GF-D8 (cell line): ENCODE measurements around the gene HOXC10.

Experiments used
- DNase-seq: peaks from one replicate; lab custom pipeline; 2025; lab: John Stamatoyannopoulos, UW

Gene HOXC10

DNA sequence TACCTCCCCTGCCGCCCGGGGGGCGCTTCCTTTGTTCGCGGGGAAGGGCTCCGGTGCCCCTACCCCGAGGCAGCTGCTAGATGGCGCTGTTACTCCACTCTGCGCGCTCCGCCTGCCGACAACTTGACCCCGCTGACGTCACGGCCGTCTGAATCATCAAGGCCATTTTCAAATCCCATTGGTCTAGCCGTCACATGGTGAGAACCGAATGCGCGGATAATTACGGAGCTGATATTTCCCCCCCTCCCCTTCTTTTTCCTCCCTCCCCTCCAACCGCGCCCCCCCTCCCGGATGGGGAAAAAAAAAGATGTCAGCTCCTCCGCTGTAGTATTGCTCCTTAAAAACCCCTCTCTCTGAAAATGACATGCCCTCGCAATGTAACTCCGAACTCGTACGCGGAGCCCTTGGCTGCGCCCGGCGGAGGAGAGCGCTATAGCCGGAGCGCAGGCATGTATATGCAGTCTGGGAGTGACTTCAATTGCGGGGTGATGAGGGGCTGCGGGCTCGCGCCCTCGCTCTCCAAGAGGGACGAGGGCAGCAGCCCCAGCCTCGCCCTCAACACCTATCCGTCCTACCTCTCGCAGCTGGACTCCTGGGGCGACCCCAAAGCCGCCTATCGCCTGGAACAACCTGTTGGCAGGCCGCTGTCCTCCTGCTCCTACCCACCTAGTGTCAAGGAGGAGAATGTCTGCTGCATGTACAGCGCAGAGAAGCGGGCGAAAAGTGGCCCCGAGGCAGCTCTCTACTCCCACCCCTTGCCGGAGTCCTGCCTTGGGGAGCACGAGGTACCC lies at the start of gene HOXC10:
HOXC10 (plus strand) TSS at position 246 of the 791 bp plus-strand sequence; CDS start at position 360, 114 bp downstream.
- no peak for DNase-seq

DNA sequence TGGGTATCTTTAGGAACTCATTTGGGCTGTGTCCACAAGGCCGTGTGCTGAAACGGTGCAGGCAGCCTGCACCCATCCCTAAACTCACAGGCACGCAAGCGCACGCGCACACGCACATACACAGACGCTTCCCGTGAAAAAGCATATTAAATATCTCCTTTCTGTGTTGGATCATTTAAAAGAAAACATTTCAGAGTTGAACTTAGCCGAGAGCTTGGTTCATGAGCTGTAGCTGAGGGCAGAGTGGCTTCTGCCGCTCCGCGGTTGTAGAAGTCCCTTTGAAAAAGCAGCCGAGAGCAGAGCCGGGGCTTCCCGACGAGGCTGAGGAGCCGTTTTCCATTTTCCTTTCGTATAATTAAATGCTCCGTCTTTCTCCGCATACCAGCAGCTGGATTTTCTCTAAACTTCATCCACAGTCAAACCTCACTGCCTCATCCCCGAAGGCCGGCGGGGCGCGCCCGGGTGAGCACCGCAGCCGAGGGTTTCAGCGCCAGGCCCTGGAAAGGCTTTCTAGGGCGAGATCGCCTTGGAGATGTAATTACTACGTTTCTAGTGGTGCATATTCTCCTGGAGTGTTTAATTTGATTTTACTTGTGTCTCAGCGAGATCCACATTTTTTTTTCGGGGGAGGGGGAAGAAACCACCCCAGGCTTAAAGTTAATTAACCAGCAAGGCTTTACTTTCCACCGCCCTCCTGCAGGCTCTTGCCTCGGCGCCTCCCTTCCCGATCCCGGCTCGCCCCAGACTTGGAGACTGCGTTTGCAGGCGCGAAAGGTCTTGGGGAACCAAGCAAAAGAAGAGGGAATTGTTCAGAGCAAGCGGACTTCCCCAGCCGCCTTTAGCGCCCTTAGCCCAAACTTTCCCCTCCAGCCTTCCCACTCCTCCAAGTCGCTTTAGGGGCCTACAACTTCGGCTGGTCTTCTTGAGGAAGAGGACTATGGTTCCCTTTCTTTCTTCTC lies 49.3 kb upstream of the HOXC10 start:
- no peak for DNase-seq

DNA sequence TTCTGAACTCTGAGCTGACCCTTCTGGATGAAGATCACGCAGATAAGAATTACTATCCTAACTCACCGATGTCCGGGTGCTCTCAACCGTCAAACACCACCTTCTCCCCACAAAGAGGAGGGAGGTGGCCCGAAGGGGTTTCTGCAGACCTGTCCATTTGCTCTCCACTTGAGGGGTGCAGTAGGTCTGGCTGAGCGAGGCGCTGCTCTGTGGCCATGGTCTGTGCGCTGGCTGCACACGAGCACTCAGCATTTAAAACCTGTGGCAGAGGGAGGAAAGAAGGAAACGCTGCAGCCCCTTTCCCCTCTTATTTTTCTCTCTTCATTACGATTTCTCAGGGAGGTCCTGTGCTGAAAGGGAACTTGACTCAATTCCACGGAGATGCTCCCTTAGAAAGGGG lies 47.8 kb upstream of the HOXC10 start:
- no peak for DNase-seq

GRCh38 chr12:53937596-53938325 lies 47.2 kb upstream of the HOXC10 start:
- no peak for DNase-seq

DNA sequence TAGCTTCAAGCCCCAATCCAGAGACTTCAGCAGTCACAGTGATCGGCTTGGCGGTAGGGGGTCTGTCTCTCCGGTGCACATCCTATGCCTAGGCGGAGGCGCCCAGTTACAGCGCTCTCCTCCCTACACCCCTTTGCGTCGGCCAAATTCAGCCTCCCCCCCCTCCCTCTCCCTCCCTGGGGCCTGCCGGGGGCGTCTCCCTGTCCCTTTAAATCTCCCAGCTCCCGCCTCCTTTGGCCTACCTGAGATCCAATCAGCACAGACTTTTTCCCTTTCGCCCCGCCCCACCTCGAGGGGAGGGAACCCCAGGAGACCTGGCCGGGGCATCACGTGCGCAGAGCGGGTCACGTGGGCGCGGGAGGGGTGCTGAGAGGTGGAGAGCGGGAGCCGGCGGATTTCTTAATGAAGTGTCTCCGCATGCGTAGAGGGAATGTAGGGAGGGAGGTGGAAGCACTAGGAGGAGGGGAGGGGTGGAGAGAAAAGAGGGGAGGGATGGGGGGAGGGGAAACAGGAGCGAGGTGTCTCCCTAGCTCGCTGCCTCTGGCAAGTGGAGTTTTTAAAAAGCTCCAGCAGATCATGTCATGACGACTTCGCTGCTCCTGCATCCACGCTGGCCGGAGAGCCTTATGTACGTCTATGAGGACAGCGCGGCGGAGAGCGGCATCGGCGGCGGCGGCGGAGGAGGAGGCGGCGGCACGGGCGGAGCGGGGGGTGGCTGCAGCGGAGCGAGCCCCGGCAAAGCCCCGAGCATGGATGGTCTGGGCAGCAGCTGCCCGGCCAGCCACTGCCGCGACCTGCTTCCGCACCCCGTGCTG lies 46.4 kb upstream of the HOXC10 start, which contains the start of gene HOXC13:
HOXC13 (plus strand) TSS at position 506 of the 815 bp plus-strand sequence; CDS start at position 582, 76 bp downstream.
- DNase-seq, result no peak

DNA sequence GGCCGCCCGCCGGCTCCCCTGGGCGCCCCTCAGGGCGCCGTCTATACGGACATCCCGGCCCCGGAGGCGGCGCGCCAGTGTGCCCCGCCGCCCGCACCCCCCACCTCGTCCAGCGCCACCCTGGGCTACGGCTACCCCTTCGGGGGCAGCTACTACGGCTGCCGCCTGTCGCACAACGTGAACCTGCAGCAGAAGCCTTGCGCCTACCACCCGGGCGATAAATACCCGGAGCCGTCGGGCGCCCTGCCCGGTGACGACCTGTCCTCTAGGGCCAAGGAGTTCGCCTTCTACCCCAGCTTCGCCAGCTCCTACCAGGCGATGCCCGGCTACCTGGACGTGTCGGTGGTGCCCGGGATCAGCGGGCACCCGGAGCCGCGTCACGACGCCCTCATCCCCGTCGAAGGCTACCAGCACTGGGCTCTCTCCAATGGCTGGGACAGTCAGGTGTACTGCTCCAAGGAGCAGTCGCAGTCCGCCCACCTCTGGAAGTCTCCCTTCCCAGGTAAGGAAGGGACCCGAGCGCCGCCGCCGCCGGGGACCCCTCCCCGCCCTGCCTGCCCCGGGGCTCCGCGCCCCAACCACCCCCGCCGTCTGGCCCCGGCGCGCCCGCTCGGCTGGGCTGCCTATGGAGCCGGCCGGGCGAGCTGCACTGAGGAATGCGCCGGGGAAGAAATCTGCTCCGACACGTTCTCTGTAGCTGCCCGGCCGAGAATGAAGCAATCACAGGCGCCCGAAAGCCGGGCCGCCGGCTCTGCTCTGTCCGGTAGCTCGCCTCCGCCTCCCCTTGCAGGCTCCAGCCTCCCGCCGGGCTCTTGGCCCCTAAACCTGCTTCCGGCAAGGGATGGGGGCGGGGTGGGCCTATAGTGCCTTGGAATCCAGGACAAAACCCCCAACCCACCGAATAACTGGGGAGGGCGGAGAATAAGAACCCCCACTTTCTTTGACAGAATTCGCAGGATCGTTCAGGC lies 45.5 kb upstream of the HOXC10 start:
- DNase-seq, result no peak

DNA sequence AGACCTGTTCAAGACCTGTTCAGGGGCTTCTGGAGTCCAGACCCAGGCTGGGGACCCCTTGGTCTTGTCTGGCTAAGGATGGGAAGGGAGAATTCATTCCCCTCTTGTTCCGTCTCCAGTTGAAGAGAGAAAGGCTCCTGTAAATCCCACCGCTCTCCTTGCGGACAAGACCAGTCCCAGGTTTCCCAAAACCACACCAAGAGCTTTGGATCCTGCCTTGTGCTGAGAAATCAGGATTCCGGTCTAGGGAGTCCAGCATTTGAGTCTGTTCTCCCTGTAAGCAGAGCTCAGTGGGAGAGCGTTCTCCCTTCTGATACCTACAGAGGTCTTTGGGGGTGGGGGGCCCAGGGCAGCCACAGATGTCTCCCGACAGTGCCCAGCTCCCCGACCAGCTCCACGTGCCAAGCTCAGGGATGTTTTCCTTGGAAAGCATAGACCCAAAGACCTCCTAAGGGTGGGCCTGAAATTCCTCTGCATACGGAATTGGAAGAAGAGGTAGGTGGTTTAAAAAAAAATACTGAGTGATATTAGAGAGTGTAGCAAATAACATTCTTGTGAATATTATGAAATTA lies 44.4 kb upstream of the HOXC10 start:
- no peak for DNase-seq

DNA sequence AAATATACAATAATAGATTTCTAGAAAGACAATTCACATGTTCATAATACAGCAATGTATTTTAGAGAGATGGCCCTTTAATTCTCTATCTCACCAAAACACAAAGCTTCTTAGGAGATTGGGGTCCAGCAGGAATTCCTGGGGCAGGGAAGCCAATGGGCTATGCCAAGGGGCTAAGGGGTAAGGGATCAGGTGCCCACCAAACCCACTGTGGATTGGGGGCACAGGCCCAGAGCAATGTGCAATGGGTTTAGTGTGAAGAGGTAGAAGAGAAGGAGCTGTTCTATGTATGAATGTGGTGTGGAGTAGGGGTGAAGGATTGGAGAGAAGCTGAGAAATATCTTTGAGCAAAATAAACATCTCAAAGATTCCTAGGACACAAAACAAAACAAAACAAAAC lies 43.8 kb upstream of the HOXC10 start:
- DNase-seq, result no peak

DNA sequence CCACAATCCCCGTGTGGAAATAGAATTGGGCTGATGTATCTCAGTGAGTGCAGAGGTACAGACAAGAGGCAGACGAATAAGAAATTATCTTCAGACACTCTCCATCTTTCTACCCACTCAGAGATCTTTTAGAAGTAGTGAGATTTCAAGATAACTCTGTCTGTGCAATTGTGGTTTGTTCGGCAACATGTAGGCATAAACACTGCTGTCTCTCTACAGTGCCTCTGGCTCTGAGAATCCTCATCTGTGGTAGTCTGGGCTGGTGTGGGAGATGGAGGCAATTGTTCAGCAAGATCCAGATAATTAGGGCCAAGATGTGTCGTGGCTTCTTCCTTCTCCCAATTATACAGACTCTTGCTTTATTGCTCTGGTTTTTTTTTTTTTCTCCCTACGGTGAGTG lies 43.2 kb upstream of the HOXC10 start:
- no peak for DNase-seq

DNA sequence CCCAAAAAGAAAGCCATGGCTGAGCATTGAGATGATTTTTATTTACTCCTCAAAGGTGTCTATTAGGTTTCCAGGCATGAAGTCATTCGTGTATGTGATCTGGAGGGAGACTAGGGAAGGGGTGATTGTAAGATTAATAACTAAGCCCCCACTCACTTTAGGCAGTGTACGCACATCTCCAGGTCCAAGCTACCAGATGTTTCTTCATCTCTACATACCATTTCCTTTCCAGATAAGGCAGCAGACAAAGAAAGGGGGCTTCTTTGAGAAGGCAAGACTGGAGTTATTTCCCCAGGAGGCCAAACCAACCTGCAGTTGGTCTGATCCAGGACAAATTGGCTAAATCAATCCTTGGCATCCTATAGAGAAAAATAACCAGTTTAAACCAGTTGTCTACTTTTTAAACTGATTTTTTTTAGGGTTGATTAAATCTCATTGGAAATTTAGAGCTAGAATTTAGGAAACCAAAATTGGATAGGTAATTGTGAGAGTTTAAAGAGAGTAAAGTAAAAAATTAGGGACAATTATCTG lies 42.4 kb upstream of the HOXC10 start:
- DNase-seq, result no peak

DNA sequence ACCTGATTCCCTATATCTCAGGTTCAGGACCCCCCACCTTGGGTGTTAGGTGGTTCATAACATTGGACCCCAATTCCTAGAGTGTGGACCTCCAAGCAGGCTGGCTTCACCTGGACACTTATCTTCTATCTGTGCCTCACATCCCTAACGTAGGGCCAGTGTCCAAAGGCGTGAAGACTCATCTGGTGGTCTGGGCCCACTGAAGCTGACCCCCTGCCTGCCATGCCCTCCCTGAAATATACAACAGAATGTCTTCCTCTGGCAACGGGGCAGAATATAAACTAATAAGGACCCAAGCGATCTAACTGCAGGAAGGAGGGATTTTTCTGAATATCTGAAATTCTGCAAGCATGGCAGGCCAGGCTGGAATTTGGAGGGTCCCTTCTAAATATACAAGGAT lies 40.7 kb upstream of the HOXC10 start:
- DNase-seq, result no peak

- DNase-seq, result no peak
Measured at GRCh38 chr12:53944907-53945847, 39.8 kb upstream of the HOXC10 start.

DNA sequence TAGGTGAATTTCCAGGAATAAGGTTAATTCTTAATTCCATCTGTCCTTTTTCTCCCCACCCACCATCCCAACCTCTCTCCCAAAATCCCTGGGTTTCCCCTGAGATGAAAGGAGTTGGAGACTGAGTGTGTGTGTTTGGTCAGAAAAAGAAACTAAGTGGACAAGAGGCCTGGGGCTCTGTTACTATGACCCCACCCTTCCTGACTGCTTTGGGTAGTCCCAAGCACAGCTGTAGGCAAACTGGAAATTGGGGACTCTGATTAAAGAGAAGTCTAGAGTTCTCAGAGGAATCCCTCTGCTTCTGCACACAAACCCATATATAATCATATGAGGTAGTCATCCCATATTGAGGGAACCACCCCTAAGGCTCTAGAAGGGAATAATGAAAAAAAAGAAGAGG lies 37.2 kb upstream of the HOXC10 start:
- DNase-seq, result no peak

DNA sequence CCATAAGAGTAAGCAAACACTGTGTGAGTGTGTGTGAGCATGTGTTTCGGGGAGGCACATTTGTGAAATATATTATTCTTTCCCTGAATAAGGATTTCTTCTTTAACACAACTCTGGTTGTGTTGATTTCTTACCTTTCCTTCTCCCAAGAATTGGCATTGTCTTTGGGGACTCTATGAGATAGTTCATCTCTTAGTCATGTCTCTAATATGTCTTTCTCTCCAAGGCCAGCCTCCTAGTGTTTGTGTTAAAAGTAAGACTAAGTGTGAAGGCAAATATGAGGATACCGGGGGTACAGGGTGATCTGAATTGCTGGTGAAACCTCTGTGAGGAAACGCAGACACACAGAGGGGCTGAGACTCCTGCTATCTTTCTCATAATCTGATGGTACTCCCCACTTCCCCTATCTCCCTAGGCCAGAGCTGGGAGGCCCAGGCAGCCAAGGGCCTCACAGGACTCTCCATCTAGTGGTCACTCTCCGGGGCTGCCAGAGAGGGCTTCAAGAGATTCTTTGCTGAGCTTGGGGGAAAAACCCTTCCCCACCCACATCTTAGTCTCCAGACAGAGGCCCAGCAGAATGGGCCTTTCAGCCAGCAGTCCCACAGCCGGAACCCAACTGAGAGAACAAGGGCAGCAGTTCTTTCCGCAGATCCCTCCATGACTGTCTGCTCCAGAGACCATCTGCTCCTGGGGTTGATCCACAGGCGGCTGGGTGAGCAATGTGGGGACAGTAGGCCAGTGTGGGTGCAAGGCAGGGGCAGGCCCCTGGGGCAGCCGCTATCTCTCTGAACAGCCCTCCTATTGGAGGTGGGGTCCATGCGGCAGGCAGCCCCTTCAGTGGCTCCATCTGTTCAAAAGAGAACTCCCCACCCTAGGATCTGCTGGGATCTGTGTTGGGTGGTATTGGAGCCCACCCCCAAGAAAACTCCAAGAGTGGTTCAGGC lies 36.0 kb upstream of the HOXC10 start:
- no peak for DNase-seq

GRCh38 chr12:53949631-53950436 lies 35.1 kb upstream of the HOXC10 start:
- no peak for DNase-seq

DNA sequence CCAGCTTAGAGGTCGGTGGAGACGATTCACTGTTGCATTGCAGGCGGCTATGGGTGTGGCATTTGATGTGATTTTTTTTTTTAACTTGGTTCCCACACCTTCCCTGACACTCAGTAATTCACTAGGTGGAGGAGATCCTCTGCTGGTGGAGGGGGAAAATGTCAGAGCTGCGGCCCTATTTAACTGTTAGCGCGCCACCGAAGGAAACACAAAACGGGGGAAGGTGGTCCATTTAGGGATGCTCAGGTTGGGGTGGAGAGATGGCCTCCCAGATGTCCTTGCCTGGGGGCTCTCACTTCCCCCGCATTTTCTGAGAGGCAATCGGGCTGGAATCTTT lies 34.5 kb upstream of the HOXC10 start:
- no peak for DNase-seq
